Colonic mucosa (tissue), 4 donors: ENCODE measurements around the gene TMEM221. TPM values are rescaled to one million over a fixed set of nuclear protein-coding genes. Genes with fewer than 3 reads are reported as not detected.

ENCODE experiments used
- DNase-seq: peaks from one replicate; pipeline ENCODE4 v3.0.0-alpha.2; 2020
- H3K27ac ChIP-seq: fragments of 200-600 bp; one replicate; pipeline ENCODE4 v1.8.0; 2021
- H3K27me3 ChIP-seq: fragments of 200-600 bp; one replicate; pipeline ENCODE4 v1.8.0; 2021
- H3K36me3 ChIP-seq: fragments of 200-600 bp; one replicate; pipeline ENCODE4 v1.8.0; 2021
- H3K4me1 ChIP-seq: fragments of 200-600 bp; one replicate; pipeline ENCODE4 v1.8.0; 2021; ENCODE audit warnings: mild to moderate bottlenecking
- H3K4me3 ChIP-seq: fragments of 200-600 bp; one replicate; pipeline ENCODE4 v1.8.0; 2021
- H3K9ac ChIP-seq, 2 donors: one replicate each; pipeline ENCODE4 v1.7.0; 2013; ENCODE audit warnings: control low read depth in 2 of 2, low read depth in 2 of 2, low read length in 2 of 2
- H3K9me3 ChIP-seq: fragments of 200-600 bp; one replicate; pipeline ENCODE4 v1.8.0; 2021
- intact Hi-C: fragments of 100-400 bp; cut with DNase I; formaldehyde crosslinking; loops from one replicate; pipeline ENCODE4 v1.14.1; 2022
- total RNA-seq, 2 donors: library from RNA; stranded (reverse); fragmentation: NEBNext Ultra II Directional in 1 of 2; extraction: Animal tissue kit (Norgen Biotek cat#: 25700) in 1 of 2; gene quantifications; one replicate each; pipeline ENCODE4 v1.2.1, GENCODE V29; 2021
- TF ChIP-seq, protein P1 (sequence below): fragments of 200-600 bp; IDR thresholded peaks from one replicate; pipeline ENCODE4 v1.8.0; 2022; ENCODE audit warnings: antibody characterized with exemption, mild to moderate bottlenecking
- donor health status: healthy.
- donor health status: DM: no; HTN: no; CAD: no.
- donor health status: DM: no; HTN: no; CAD: no.

The TMEM221 gene
- total RNA-seq, 2 donors from 2014 or later, result not detected

DNA sequence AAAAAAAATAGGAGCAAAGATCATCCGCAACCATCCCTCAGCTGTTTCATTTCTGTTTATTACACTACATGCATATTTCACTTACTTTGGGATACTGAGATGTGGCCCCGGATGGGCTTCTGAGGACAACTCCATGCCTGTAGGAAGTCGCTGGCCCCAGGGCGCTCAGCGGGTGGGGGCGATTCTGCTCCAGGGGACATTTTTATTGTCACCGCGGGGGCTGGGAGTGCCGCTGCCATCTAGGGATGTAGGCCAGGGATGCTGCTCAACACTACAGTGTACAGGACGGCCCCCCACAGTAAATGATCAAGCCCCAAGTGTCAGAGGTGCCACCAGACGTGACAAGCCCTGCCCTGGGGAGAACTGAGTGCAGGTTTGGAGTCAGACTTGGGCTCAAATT is 36.7 kb downstream of the TMEM221 start:
- Histone ChIP-seq H3K4me1 (no peaks in the 10 kb centered on the region), H3K9ac (no peak overlapping the region), H3K9me3 (no peaks in the 10 kb centered on the region), H3K27ac (no peak overlapping the region), H3K27me3 (no peaks in the 10 kb centered on the region), H3K4me3 (no peak overlapping the region), H3K36me3 (no peaks in the 10 kb centered on the region)
- intact Hi-C loops, result no loop called here
- no peak for DNase-seq
- TF ChIP-seq, protein P1, sequence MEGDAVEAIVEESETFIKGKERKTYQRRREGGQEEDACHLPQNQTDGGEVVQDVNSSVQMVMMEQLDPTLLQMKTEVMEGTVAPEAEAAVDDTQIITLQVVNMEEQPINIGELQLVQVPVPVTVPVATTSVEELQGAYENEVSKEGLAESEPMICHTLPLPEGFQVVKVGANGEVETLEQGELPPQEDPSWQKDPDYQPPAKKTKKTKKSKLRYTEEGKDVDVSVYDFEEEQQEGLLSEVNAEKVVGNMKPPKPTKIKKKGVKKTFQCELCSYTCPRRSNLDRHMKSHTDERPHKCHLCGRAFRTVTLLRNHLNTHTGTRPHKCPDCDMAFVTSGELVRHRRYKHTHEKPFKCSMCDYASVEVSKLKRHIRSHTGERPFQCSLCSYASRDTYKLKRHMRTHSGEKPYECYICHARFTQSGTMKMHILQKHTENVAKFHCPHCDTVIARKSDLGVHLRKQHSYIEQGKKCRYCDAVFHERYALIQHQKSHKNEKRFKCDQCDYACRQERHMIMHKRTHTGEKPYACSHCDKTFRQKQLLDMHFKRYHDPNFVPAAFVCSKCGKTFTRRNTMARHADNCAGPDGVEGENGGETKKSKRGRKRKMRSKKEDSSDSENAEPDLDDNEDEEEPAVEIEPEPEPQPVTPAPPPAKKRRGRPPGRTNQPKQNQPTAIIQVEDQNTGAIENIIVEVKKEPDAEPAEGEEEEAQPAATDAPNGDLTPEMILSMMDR, result no peak

DNA sequence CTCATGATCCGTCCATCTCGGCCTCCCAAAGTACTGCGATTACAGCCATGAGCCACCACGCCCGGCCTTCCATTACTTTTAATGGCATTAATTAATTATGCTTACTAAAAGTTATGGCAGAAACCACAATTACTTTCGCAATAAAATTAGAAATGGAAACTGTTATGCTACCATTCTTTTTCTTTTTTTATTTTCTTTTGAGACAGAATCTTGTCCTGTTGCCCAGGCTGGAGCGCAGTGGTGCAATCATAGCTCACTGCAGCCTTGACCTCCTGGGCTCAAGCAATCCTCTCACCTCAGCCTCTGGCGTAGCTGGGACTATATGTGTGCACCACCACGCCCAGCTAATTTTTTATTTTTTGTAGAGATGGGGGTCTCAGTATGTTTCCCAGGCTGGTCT is 38.5 kb downstream of the TMEM221 start:
- no peak overlapping the region for H3K4me3 ChIP-seq
- no peaks in the 10 kb centered on the region for H3K27me3 ChIP-seq
- DNase-seq, result no peak
- H3K27ac ChIP-seq, result no peak overlapping the region
- TF ChIP-seq, protein P1, result no peak
- intact Hi-C loops, result no loop called here
- no peaks in the 10 kb centered on the region for H3K9me3 ChIP-seq
- no peak overlapping the region for H3K9ac ChIP-seq
- H3K36me3 ChIP-seq, result no peaks in the 10 kb centered on the region
- H3K4me1 ChIP-seq, result peaks cover 3% of the 10 kb centered on the region

GRCh38 chr19:17406887-17407196 is 41.6 kb downstream of the TMEM221 start:
- H3K27me3 ChIP-seq, result no peaks in the 10 kb centered on the region
- no peaks in the 10 kb centered on the region for H3K9me3 ChIP-seq
- no peaks in the 10 kb centered on the region for H3K36me3 ChIP-seq
- no peak for DNase-seq
- peaks cover 3% of the 10 kb centered on the region for H3K4me1 ChIP-seq
- H3K9ac ChIP-seq, result peak overlapping the region; percentile 6 to 22
- H3K4me3 ChIP-seq, result peak overlapping the region; percentile 35
- TF ChIP-seq, protein P1, result no peak
- intact Hi-C loops, result no loop called here
- peak overlapping the region; percentile 88 for H3K27ac ChIP-seq

DNA sequence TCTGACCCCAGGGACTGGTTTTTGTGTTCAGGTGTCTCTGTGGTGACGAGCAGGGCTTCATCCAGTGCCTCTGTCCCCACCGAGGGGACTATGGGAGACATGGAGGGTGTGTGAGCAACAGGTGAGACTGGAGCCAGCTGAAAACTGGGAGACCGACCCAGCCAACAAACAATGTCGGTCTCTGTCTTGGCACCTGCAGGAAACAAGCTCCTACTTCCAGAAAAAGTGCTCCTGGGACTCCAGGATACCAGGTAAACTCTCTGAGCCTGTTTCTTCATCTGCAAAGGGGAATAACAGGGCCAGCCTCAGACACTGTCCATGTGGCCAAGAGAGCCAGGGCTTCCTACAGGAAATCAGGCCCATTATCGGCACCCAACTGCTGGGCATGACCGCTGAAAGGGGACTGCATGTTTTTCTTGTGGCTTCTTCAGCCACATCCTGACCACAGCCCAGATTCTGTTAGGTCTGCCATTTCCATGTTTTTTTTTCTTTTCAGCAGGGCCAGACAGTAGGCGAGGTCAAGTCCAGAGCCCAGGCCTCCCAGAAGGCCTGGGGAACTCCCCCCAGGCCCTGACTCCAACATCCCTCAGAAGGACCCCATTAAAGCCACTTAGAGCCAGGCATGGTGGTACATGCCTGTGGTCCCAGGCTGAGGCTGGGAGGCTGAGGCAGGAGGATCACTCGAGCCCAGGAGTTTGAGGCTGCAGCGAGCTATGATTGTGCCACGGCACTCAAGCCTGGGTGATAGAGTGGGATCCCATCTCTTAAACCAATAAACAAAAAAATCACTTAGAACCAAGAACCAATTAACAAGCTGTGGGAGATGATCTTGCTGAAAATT is 42.2 kb downstream of the TMEM221 start:
- peak overlapping the region; percentile 59 to 71 for H3K9ac ChIP-seq
- intact Hi-C loops, result no loop called here
- no peaks in the 10 kb centered on the region for H3K36me3 ChIP-seq

GRCh38 chr19:17405250-17406045 is 43.0 kb downstream of the TMEM221 start, which contains the start of gene BST2:
BST2 (minus strand) TSS chr19:17405630; CDS start chr19:17405575, 55 bp downstream.
- no peaks in the 10 kb centered on the region for H3K9me3 ChIP-seq
- peaks cover 3% of the 10 kb centered on the region for H3K4me1 ChIP-seq
- peak within 1 kb of the TSS; percentile 88 for H3K27ac ChIP-seq
- intact Hi-C loops, result no loop called here
- peak within 1 kb of the TSS; percentile 71 to 83 for H3K9ac ChIP-seq
- peak; percentile 38 for DNase-seq
- TF ChIP-seq, protein P1, result no peak
- H3K36me3 ChIP-seq, result no peaks in the 10 kb centered on the region
- H3K4me3 ChIP-seq, result peak within 1 kb of the TSS; percentile 35
- no peaks in the 10 kb centered on the region for H3K27me3 ChIP-seq

More for the DNA sequence above, 42.2 kb downstream of the TMEM221 start:
- H3K27me3 ChIP-seq, result no peaks in the 10 kb centered on the region
- TF ChIP-seq, protein P1, result no peak
- H3K4me1 ChIP-seq, result peaks cover 3% of the 10 kb centered on the region
- DNase-seq, result no peak
- no peaks in the 10 kb centered on the region for H3K9me3 ChIP-seq
- peak overlapping the region; percentile 88 for H3K27ac ChIP-seq
- H3K4me3 ChIP-seq, result peak overlapping the region; percentile 35
